T-helper 17 cell (primary cell): ENCODE measurements around the gene C1QB. TPM values are rescaled to one million over a fixed set of nuclear protein-coding genes. Genes with fewer than 3 reads are reported as not detected.

Experiments
- ATAC-seq: fragments of 150-1000 bp; cut with Tn5 transposase; 2 replicates; pipeline ENCODE4 v1.10.0; 2021; ENCODE audit warnings: mild to moderate bottlenecking, moderate library complexity
- DNase-seq, 3 donors: peaks; one replicate each; pipeline versions ENCODE4 v3.0.0 to v3.0.0-alpha.2; 2020 to 2021
- H3K9me3 ChIP-seq: one replicate; pipeline ENCODE4 v1.7.0; 2013; ENCODE audit warnings: low read length, mild to moderate bottlenecking; ENCODE audit not compliant: control insufficient read depth, poor library complexity, severe bottlenecking
- H3K27ac Mint-ChIP-seq: one replicate; pipeline ENCODE4 v1.8.0; 2022; ENCODE audit warnings: mild to moderate bottlenecking, moderate library complexity, mixed read lengths
- H3K27me3 Mint-ChIP-seq: one replicate; pipeline ENCODE4 v1.8.0; 2022; ENCODE audit warnings: mixed read lengths
- H3K36me3 Mint-ChIP-seq: one replicate; pipeline ENCODE4 v1.8.0; 2022; ENCODE audit warnings: low read depth, mixed read lengths
- H3K4me1 Mint-ChIP-seq: one replicate; pipeline ENCODE4 v1.8.0; 2022; ENCODE audit warnings: mild to moderate bottlenecking, mixed read lengths
- H3K4me3 Mint-ChIP-seq: one replicate; pipeline ENCODE4 v1.8.0; 2022; ENCODE audit warnings: mild to moderate bottlenecking, moderate library complexity, mixed read lengths
- total RNA-seq, 4 donors: library from RNA in 2 of 4; stranded (reverse) in 2 of 4; gene quantifications; one replicate each; pipeline ENCODE4 v1.2.3 and lab custom pipeline; 2022 to 2026

C1QB gene
- total RNA-seq, 2 donors from 2014 or later, result not detected

- Mint-ChIP-seq H3K27ac (no peak overlapping the region), H3K4me3 (no peak overlapping the region), H3K4me1 (peaks cover 5% of the 10 kb centered on the region), H3K36me3 (peaks cover 3% of the 10 kb centered on the region), H3K27me3 (peaks cover 44% of the 10 kb centered on the region)
- no peaks in the 10 kb centered on the region for H3K9me3 ChIP-seq
- DNase-seq, result no peak
- ATAC-seq, result no peak
These were observed 13.8 kb upstream of the C1QB start for GRCh38 chr1:22639286-22639685.

GRCh38 chr1:22641247-22641646 is 11.8 kb upstream of the C1QB start:
- ATAC-seq (no peak), DNase-seq (no peak)
- Mint-ChIP-seq H3K4me1 (peaks cover 5% of the 10 kb centered on the region), H3K27me3 (peaks cover 55% of the 10 kb centered on the region), H3K27ac (no peak overlapping the region), H3K36me3 (peaks cover 4% of the 10 kb centered on the region), H3K4me3 (no peak overlapping the region)
- no peaks in the 10 kb centered on the region for H3K9me3 ChIP-seq

GRCh38 chr1:22641906-22642636 is 11.0 kb upstream of the C1QB start:
- Mint-ChIP-seq H3K4me3 (no peak overlapping the region), H3K36me3 (peaks cover 3% of the 10 kb centered on the region), H3K27me3 (peaks cover 48% of the 10 kb centered on the region), H3K4me1 (peaks cover 4% of the 10 kb centered on the region), H3K27ac (no peak overlapping the region)
- ATAC-seq (peak; percentile 81), DNase-seq (peak; percentile 37 to 57 (median 42))
- no peaks in the 10 kb centered on the region for H3K9me3 ChIP-seq

GRCh38 chr1:22643381-22643780 is 9.7 kb upstream of the C1QB start, which contains the start of gene C1QC:
C1QC (plus strand) TSS chr1:22643633; CDS start chr1:22644024, 391 bp downstream.
- ATAC-seq (no peak), DNase-seq (no peak)
- H3K9me3 ChIP-seq, result no peaks in the 10 kb centered on the region
- H3K27me3 Mint-ChIP-seq, result peaks cover 48% of the 10 kb centered on the region
- H3K4me3 Mint-ChIP-seq, result no peak within 1 kb of the TSS
- no peak within 1 kb of the TSS for H3K27ac Mint-ChIP-seq
- peaks cover 3% of the 10 kb centered on the region for H3K4me1 Mint-ChIP-seq
- H3K36me3 Mint-ChIP-seq, result peaks cover 2% of the 10 kb centered on the region

- Mint-ChIP-seq H3K4me3 (no peak overlapping the region), H3K36me3 (peaks cover 2% of the 10 kb centered on the region), H3K27ac (no peak overlapping the region), H3K4me1 (peaks cover 3% of the 10 kb centered on the region), H3K27me3 (peaks cover 47% of the 10 kb centered on the region)
- no peak for ATAC-seq
- H3K9me3 ChIP-seq, result no peaks in the 10 kb centered on the region
- DNase-seq, result no peak
These were observed 9.1 kb upstream of the C1QB start for GRCh38 chr1:22643928-22644327.

- Mint-ChIP-seq H3K4me3 (no peak overlapping the region), H3K4me1 (peaks cover 3% of the 10 kb centered on the region), H3K36me3 (peaks cover 4% of the 10 kb centered on the region), H3K27me3 (peaks cover 53% of the 10 kb centered on the region), H3K27ac (no peak overlapping the region)
- H3K9me3 ChIP-seq, result no peaks in the 10 kb centered on the region
- no peak for DNase-seq
- ATAC-seq, result no peak
These were observed 7.1 kb upstream of the C1QB start for GRCh38 chr1:22645931-22646330.

GRCh38 chr1:22646384-22646783 is 6.7 kb upstream of the C1QB start:
- H3K36me3 Mint-ChIP-seq, result peaks cover 4% of the 10 kb centered on the region
- no peak overlapping the region for H3K27ac Mint-ChIP-seq
- DNase-seq, result no peak
- ATAC-seq, result no peak
- H3K4me3 Mint-ChIP-seq, result no peak overlapping the region
- H3K27me3 Mint-ChIP-seq, result peaks cover 52% of the 10 kb centered on the region
- no peaks in the 10 kb centered on the region for H3K9me3 ChIP-seq
- no peaks in the 10 kb centered on the region for H3K4me1 Mint-ChIP-seq

- Mint-ChIP-seq H3K27ac (no peak overlapping the region), H3K27me3 (peaks cover 59% of the 10 kb centered on the region), H3K4me1 (no peaks in the 10 kb centered on the region), H3K4me3 (no peak overlapping the region), H3K36me3 (peaks cover 4% of the 10 kb centered on the region)
- no peak for DNase-seq
- ATAC-seq, result no peak
- H3K9me3 ChIP-seq, result no peaks in the 10 kb centered on the region
These were observed 2.8 kb upstream of the C1QB start for GRCh38 chr1:22650089-22650693.

- Mint-ChIP-seq H3K27me3 (peaks cover 68% of the 10 kb centered on the region), H3K4me3 (no peak overlapping the region), H3K27ac (peak overlapping the region; percentile 65), H3K4me1 (no peaks in the 10 kb centered on the region), H3K36me3 (peaks cover 3% of the 10 kb centered on the region)
- no peaks in the 10 kb centered on the region for H3K9me3 ChIP-seq
- DNase-seq (no peak), ATAC-seq (no peak)
These were observed 837 bp upstream of the C1QB start for GRCh38 chr1:22651941-22652856.

- Mint-ChIP-seq H3K36me3 (peaks cover 3% of the 10 kb centered on the region), H3K27ac (no peak overlapping the region), H3K27me3 (peaks cover 74% of the 10 kb centered on the region), H3K4me3 (no peak overlapping the region), H3K4me1 (no peaks in the 10 kb centered on the region)
- H3K9me3 ChIP-seq, result no peaks in the 10 kb centered on the region
- DNase-seq (no peak), ATAC-seq (no peak)
These were observed 1.7 kb downstream of the C1QB start for GRCh38 chr1:22654692-22655091.

GRCh38 chr1:22658385-22659163 is 5.5 kb downstream of the C1QB start:
- no peak overlapping the region for H3K4me3 Mint-ChIP-seq
- no peak overlapping the region for H3K27ac Mint-ChIP-seq
- no peaks in the 10 kb centered on the region for H3K4me1 Mint-ChIP-seq
- no peak for ATAC-seq
- no peaks in the 10 kb centered on the region for H3K36me3 Mint-ChIP-seq
- H3K9me3 ChIP-seq, result no peaks in the 10 kb centered on the region
- no peak for DNase-seq
- H3K27me3 Mint-ChIP-seq, result peaks cover 62% of the 10 kb centered on the region

- Mint-ChIP-seq H3K36me3 (no peaks in the 10 kb centered on the region), H3K4me3 (no peak overlapping the region), H3K4me1 (no peaks in the 10 kb centered on the region), H3K27me3 (peaks cover 60% of the 10 kb centered on the region), H3K27ac (no peak overlapping the region)
- ATAC-seq (no peak), DNase-seq (no peak)
- no peaks in the 10 kb centered on the region for H3K9me3 ChIP-seq
These were observed 7.7 kb downstream of the C1QB start for GRCh38 chr1:22660716-22661241.
